HEK293 (cell line): ENCODE results near the gene STAC2.

Experiments
- OSR2 ChIP-seq: fragments of 450-650 bp; formaldehyde crosslinking; IDR thresholded peaks from 2 replicates; pipeline ENCODE4 v1.5.1; 2016; ENCODE audit warnings: missing biosample characterization, missing genetic modification characterization
- PRDM6 ChIP-seq: fragments of 450-650 bp; formaldehyde crosslinking; IDR thresholded peaks from 2 replicates; pipeline ENCODE4 v1.5.1; 2017; ENCODE audit warnings: missing biosample characterization, missing genetic modification characterization
- RBAK ChIP-seq: fragments of 450-650 bp; formaldehyde crosslinking; IDR thresholded peaks from 2 replicates; pipeline ENCODE4 v1.5.1; 2016; ENCODE audit warnings: missing biosample characterization, missing genetic modification characterization
- SALL2 ChIP-seq: fragments of 450-650 bp; formaldehyde crosslinking; IDR thresholded peaks from 2 replicates; pipeline ENCODE4 v1.5.0; 2017; ENCODE audit warnings: missing biosample characterization, mild to moderate bottlenecking, missing genetic modification characterization, borderline replicate concordance
- YY2 ChIP-seq: fragments of 450-650 bp; formaldehyde crosslinking; IDR thresholded peaks from 2 replicates; pipeline ENCODE4 v1.5.1; 2016; ENCODE audit warnings: missing biosample characterization, missing genetic modification characterization
- ZBTB10 ChIP-seq: fragments of 450-650 bp; formaldehyde crosslinking; IDR thresholded peaks from 2 replicates; pipeline ENCODE4 v1.5.1; 2016; ENCODE audit warnings: missing biosample characterization, missing genetic modification characterization
- ZBTB44 ChIP-seq: fragments of 450-650 bp; IDR thresholded peaks from 2 replicates; pipeline ENCODE4 v1.5.1; 2018; ENCODE audit warnings: missing biosample characterization, mild to moderate bottlenecking, missing genetic modification characterization
- ZNF146 ChIP-seq: fragments of 450-650 bp; formaldehyde crosslinking; IDR thresholded peaks from 2 replicates; pipeline ENCODE4 v1.5.1; 2016; ENCODE audit warnings: missing biosample characterization, missing genetic modification characterization
- ZNF23 ChIP-seq: fragments of 450-650 bp; formaldehyde crosslinking; IDR thresholded peaks from 2 replicates; pipeline ENCODE4 v1.5.1; 2016; ENCODE audit warnings: missing biosample characterization, missing genetic modification characterization, borderline replicate concordance
- ZNF280C ChIP-seq: fragments of 450-650 bp; formaldehyde crosslinking; IDR thresholded peaks from 2 replicates; pipeline ENCODE4 v1.5.1; 2016; ENCODE audit warnings: missing biosample characterization, missing genetic modification characterization
- ZNF341 ChIP-seq: fragments of 450-650 bp; formaldehyde crosslinking; IDR thresholded peaks from 2 replicates; pipeline ENCODE4; 2016; ENCODE audit warnings: low read depth, missing biosample characterization, missing genetic modification characterization
- ZNF354C ChIP-seq: fragments of 450-650 bp; formaldehyde crosslinking; IDR thresholded peaks from 2 replicates; pipeline ENCODE4 v1.5.1; 2016; ENCODE audit warnings: missing biosample characterization, missing genetic modification characterization, low read depth, borderline replicate concordance
- ZNF362 ChIP-seq: fragments of 450-650 bp; formaldehyde crosslinking; IDR thresholded peaks from 2 replicates; pipeline ENCODE4 v1.5.1; 2016; ENCODE audit warnings: missing biosample characterization, missing genetic modification characterization
- ZNF423 ChIP-seq: fragments of 450-650 bp; formaldehyde crosslinking; IDR thresholded peaks from 2 replicates; pipeline ENCODE4 v1.5.1; 2016; ENCODE audit warnings: missing biosample characterization, missing genetic modification characterization
- ZNF488 ChIP-seq: fragments of 450-650 bp; formaldehyde crosslinking; IDR thresholded peaks from 2 replicates; pipeline ENCODE4 v1.5.1; 2016; ENCODE audit warnings: missing biosample characterization, missing genetic modification characterization
- ZNF544 ChIP-seq: fragments of 450-650 bp; formaldehyde crosslinking; IDR thresholded peaks from 2 replicates; pipeline ENCODE4 v1.5.0; 2017; ENCODE audit warnings: missing biosample characterization, missing genetic modification characterization
- ZNF558 ChIP-seq: fragments of 450-650 bp; formaldehyde crosslinking; IDR thresholded peaks from 2 replicates; pipeline ENCODE4 v1.5.1; 2016; ENCODE audit warnings: missing biosample characterization, missing genetic modification characterization
- ZNF580 ChIP-seq: fragments of 450-650 bp; formaldehyde crosslinking; IDR thresholded peaks from 2 replicates; pipeline ENCODE4 v1.5.1; 2016; ENCODE audit warnings: missing biosample characterization, missing genetic modification characterization
- ZNF639 ChIP-seq: fragments of 450-650 bp; formaldehyde crosslinking; IDR thresholded peaks from 2 replicates; pipeline ENCODE4 v1.5.1; 2016; ENCODE audit warnings: missing biosample characterization, missing genetic modification characterization
- ZNF701 ChIP-seq: fragments of 450-650 bp; formaldehyde crosslinking; IDR thresholded peaks from 2 replicates; pipeline ENCODE4 v1.5.1; 2016; ENCODE audit warnings: missing biosample characterization, missing genetic modification characterization
- ZNF747 ChIP-seq: fragments of 450-650 bp; formaldehyde crosslinking; IDR thresholded peaks from 2 replicates; pipeline ENCODE4 v1.5.1; 2016; ENCODE audit warnings: missing biosample characterization, missing genetic modification characterization
- ZNF792 ChIP-seq: fragments of 450-650 bp; formaldehyde crosslinking; IDR thresholded peaks from 2 replicates; pipeline ENCODE4 v1.5.1; 2016; ENCODE audit warnings: missing biosample characterization, missing genetic modification characterization
- ZSCAN18 ChIP-seq: fragments of 450-650 bp; formaldehyde crosslinking; IDR thresholded peaks from 2 replicates; pipeline ENCODE4 v1.5.1; 2016; ENCODE audit warnings: missing biosample characterization, missing genetic modification characterization

The STAC2 gene

GRCh38 chr17:39197380-39198185 lies 28.2 kb downstream of the STAC2 start, which contains the start of gene CACNB1 (continued):
- TF ChIP-seq ZNF558 (tag by site-specific recombination) = no peak
- peak; percentile 83 for TF ChIP-seq ZNF341 (tag by site-specific recombination)
- no peak for TF ChIP-seq OSR2 (tag by site-specific recombination)
- no peak for TF ChIP-seq SALL2 (tag by site-specific recombination)
- no peak for TF ChIP-seq ZSCAN18 (tag by site-specific recombination)
- TF ChIP-seq ZNF792 = no peak
- no peak for TF ChIP-seq PRDM6 (tag by site-specific recombination)
- TF ChIP-seq ZNF544 (tag by site-specific recombination) = no peak
- TF ChIP-seq ZNF280C (tag by site-specific recombination) = no peak
- no peak for TF ChIP-seq RBAK (tag by site-specific recombination)
- TF ChIP-seq ZNF701 = no peak
- 0 out of 2 replicates have a peak, but pooled peaks have one; percentile 37 for TF ChIP-seq YY2 (tag by site-specific recombination)
- no peak for TF ChIP-seq ZNF488 (tag by site-specific recombination)
- TF ChIP-seq ZBTB44 (tag by site-specific recombination) = no peak
- TF ChIP-seq ZNF146 (tag by site-specific recombination) = no peak
- TF ChIP-seq ZNF362 (tag by site-specific recombination) = no peak
- no peak for TF ChIP-seq ZNF23 (tag by site-specific recombination)
- no peak for TF ChIP-seq ZNF354C (tag by site-specific recombination)
- TF ChIP-seq ZNF747 = no peak
- TF ChIP-seq ZNF639 = no peak
- TF ChIP-seq ZNF580 (tag by site-specific recombination) = no peak
- TF ChIP-seq ZNF423 (tag by site-specific recombination) = no peak
- TF ChIP-seq ZBTB10 (tag by site-specific recombination) = no peak
